Kidney (tissue), 14 donors: Measurements from ENCODE around the gene SRPK1. TPM values are rescaled to one million over a fixed set of nuclear protein-coding genes. Genes with fewer than 3 reads are reported as not detected.

Experiments
- DNase-seq, 5 donors: peaks; one replicate each; pipeline ENCODE4 v3.0.0-alpha.2; 2013 to 2020
- FAIRE-seq: peaks from 2 replicates; lab custom pipeline; 2012; peaks lifted over from hg19 to GRCh38; lab: Jason Lieb, UNC
- H3K27ac ChIP-seq, 2 donors: one replicate each; pipeline ENCODE4 v1.7.0; 2013; ENCODE audit warnings: low read depth in 2 of 2, low read length in 2 of 2, inconsistent platforms in 1 of 2
- H3K27me3 ChIP-seq: one replicate; pipeline ENCODE4 v1.7.1; 2013; ENCODE audit warnings: low read length, inconsistent platforms; ENCODE audit not compliant: control insufficient read depth, insufficient read depth
- H3K36me3 ChIP-seq, 3 donors: one replicate each; pipeline versions ENCODE4 v1.7.0 to v1.7.1; 2013; ENCODE audit warnings: low read length in 3 of 3, control low read depth in 1 of 3, inconsistent platforms in 1 of 3; ENCODE audit not compliant: insufficient read depth in 3 of 3, control insufficient read depth in 2 of 3
- H3K4me1 ChIP-seq, 3 donors: one replicate each; pipeline versions ENCODE4 v1.7.0 to v1.7.1; 2013; ENCODE audit warnings: low read length in 3 of 3, inconsistent platforms in 1 of 3, low read depth in 1 of 3; ENCODE audit not compliant: control insufficient read depth in 2 of 3, insufficient read depth in 2 of 3
- H3K4me3 ChIP-seq, 3 donors: one replicate each; pipeline versions ENCODE4 v1.7.0 to v1.8.1; 2013; ENCODE audit warnings: low read length in 3 of 3, control low read depth in 1 of 3, inconsistent platforms in 1 of 3
- H3K9ac ChIP-seq, 3 donors: one replicate each; pipeline versions ENCODE4 v1.7.0 to v1.7.1; 2013; ENCODE audit warnings: low read length in 3 of 3, control low read depth in 1 of 3, inconsistent platforms in 1 of 3
- H3K9me3 ChIP-seq, 3 donors: one replicate each; pipeline versions ENCODE4 v1.7.0 to v1.7.1; 2013; ENCODE audit warnings: low read length in 3 of 3, control low read depth in 1 of 3, inconsistent platforms in 1 of 3; ENCODE audit not compliant: control insufficient read depth in 2 of 3, insufficient read depth in 1 of 3
- CTCF ChIP-seq: IDR thresholded peaks from 3 replicates; pipeline ENCODE4 v1.5.1; 2012; ENCODE audit warnings: mild to moderate bottlenecking, moderate library complexity, borderline replicate concordance; ENCODE audit not compliant: insufficient read depth; ENCODE audit errors: extremely low read depth
- intact Hi-C: fragments of 100-400 bp; cut with DNase I; formaldehyde crosslinking; loops from one replicate; pipeline ENCODE4 v1.11.1; 2022
- polyA plus RNA-seq: library from polyadenylated mRNA; stranded (reverse); fragments of 350-450 nt; fragmentation: Illumina TruSeq; extraction: RNeasy Lipid Tissue Mini Kit (QIAGEN cat#74804); gene quantifications from one replicate; pipeline ENCODE4 v1.2.3, GENCODE V29; 2014; ENCODE audit warnings: low read depth, low replicate concordance; ENCODE audit not compliant: insufficient read depth
- total RNA-seq: library from RNA; stranded (reverse); fragmentation: NEBNext Ultra II Directional; extraction: Animal tissue kit (Norgen Biotek cat#: 25700); gene quantifications from one replicate; pipeline ENCODE4 v1.2.1, GENCODE V29; 2021
- donor health status: control.
- donor health status: control.
- donor health status: control.
- donor health status: control.
- donor health status: control.
- donor health status: DM: yes; HTN: yes; CAD: no.
- donor health status: Normal renal cell carcinoma (clear cell type).

SRPK1 gene
- total and polyA plus RNA-seq, 2 donors from 2014 or later: 12.2 to 35.3 TPM

DNA sequence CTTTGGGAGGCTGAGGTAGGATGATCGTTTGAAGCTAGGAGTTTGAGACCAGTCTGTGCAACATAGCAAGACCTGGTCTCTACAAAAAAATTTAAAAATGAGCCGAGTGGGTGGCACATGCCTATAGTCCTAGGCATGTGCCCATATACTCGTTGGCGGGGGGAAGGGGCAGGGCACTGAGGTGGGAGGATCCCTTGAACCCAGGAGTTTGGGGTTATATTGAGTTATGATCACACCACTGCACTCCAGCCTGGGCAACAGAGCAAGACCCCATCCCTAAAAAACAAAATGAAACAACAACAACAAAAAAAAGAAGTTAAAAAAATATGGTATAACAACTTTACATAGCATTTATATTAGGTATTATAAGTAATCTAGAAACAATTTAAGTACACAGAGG lies 67.9 kb downstream of the SRPK1 start:
- H3K4me3 ChIP-seq: no peak overlapping the region

GRCh38 chr6:35850208-35850607 lies 70.7 kb downstream of the SRPK1 start:
- H3K4me1 ChIP-seq: no peaks in the 10 kb centered on the region
- H3K4me3 ChIP-seq: no peak overlapping the region
- H3K36me3 ChIP-seq: peaks cover 0 to 7% (median 0%) of the 10 kb centered on the region in 3 donors
- no peak overlapping the region for H3K27ac ChIP-seq
- FAIRE-seq (no peak), DNase-seq (no peak)
- H3K9me3 ChIP-seq: peaks cover 0 to 7% (median 0%) of the 10 kb centered on the region in 3 donors
- H3K9ac ChIP-seq: no peak overlapping the region
- H3K27me3 ChIP-seq: no peaks in the 10 kb centered on the region
- intact Hi-C loops: no loop called here
- no peak for TF ChIP-seq CTCF

More for the DNA sequence above, 67.9 kb downstream of the SRPK1 start:
- no peak for FAIRE-seq
- no peak for TF ChIP-seq CTCF
- no peaks in the 10 kb centered on the region for H3K4me1 ChIP-seq
- intact Hi-C loops: no loop called here
- peaks cover 0 to 7% (median 0%) of the 10 kb centered on the region in 3 donors for H3K9me3 ChIP-seq
- no peak overlapping the region for H3K9ac ChIP-seq
- no peak overlapping the region for H3K27ac ChIP-seq
- no peak for DNase-seq
- peaks cover 0 to 14% (median 9%) of the 10 kb centered on the region in 3 donors for H3K36me3 ChIP-seq
- H3K27me3 ChIP-seq: no peaks in the 10 kb centered on the region

DNA sequence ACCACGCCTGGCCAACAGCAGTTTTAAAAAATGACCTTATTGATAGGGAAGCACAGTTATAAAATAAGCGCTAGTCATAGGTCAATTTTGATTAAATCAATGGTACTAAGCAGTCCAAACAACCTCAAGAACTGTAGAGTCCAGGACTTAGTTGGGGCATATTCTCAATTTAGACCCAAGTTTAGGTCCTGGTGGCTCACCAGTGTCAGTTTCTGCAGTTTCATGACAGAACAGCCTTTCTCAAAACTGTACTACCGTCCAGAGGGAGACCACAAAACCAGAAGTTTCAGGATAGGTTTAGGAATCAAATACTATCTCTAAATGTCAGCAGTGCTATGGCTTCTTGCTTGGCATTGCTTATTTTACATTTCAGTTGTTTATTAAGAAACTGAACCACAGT lies 76.6 kb downstream of the SRPK1 start:
- Histone ChIP-seq H3K4me3 (no peak overlapping the region), H3K9me3 (peaks cover 0 to 7% (median 0%) of the 10 kb centered on the region in 3 donors), H3K9ac (no peak overlapping the region), H3K36me3 (peaks cover 0 to 7% (median 0%) of the 10 kb centered on the region in 3 donors), H3K27ac (no peak overlapping the region), H3K27me3 (no peaks in the 10 kb centered on the region), H3K4me1 (no peaks in the 10 kb centered on the region)
- FAIRE-seq (no peak), DNase-seq (no peak)
- intact Hi-C loops: no loop called here
- no peak for TF ChIP-seq CTCF

DNA sequence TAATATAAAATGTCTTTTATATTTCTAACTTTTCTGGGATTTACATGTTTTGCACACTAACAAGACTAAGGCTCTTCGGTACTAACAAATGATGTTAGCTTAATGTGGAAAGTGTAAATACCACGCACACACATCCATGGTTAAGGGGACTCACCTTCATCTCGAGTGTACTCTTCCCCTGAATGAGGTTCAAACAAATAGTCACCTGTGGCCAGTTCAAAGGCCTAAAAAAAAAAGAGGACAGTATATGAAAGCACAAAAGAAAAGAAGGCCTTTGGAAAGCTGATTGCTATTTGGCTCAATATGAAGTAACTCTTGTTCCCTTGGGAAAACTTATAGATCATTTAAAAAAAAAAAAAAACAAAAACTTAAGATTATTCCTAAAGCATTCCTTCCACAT lies 78.5 kb downstream of the SRPK1 start:
- no peak for TF ChIP-seq CTCF
- no peak overlapping the region for H3K4me3 ChIP-seq
- DNase-seq (no peak), FAIRE-seq (no peak)
- intact Hi-C loops: no loop called here
- H3K36me3 ChIP-seq: no peaks in the 10 kb centered on the region
- no peaks in the 10 kb centered on the region for H3K4me1 ChIP-seq
- H3K9me3 ChIP-seq: no peaks in the 10 kb centered on the region
- H3K9ac ChIP-seq: no peak overlapping the region
- H3K27ac ChIP-seq: no peak overlapping the region
- no peaks in the 10 kb centered on the region for H3K27me3 ChIP-seq
